Measurements from ENCODE around the gene AGAP3.

DNA sequence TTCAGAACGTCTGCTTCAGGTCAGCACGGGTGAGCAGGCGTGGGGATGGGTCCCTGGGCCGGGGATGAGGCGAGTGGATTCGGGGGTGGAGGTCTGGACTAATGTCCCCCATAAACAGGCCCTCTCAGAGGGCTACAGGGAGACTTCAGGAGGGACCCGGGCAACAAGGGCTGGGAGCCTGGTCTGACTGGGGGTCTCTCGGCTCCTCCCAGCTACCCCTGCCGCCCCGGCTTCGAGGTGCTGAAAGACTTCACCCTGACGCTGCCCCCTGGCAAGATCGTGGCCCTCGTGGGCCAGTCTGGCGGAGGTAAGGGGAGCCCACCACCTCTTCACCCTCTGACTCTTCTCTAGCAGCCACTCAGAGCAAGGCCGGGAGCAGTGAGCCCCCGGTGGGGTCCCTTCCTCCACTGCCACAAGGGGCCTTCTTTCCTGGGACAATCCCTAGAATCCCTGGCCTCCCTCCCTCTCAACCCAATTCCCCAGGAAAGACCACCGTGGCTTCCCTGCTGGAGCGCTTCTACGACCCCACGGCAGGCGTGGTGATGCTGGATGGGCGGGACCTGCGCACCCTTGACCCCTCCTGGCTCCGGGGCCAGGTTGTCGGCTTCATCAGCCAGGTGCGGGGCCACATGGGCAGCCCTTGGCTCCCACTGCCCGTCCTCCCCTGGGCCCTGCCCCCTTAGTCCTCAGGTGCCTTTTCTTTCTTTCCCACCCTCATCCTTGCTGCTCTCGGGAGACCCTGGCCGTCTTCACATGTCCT lies 45.5 kb upstream of the AGAP3 start:
- TF ChIP-seq POLR2AphosphoS5 (IDR thresholded peaks at IDR 0.05; ENCODE audit: low read depth, low read length) (no peak), POLR2A (IDR thresholded peaks at IDR 0.05; ENCODE audit: low read depth, low read length) (no peak)

All from GM12892 (cell line).